ENCODE data around the gene C1orf53. TPM values are rescaled to one million over a fixed set of nuclear protein-coding genes. Genes with fewer than 3 reads are reported as not detected.

Gene C1orf53
- polyA plus RNA-seq, 1 donor from 2014 or later: 2.6 TPM

DNA sequence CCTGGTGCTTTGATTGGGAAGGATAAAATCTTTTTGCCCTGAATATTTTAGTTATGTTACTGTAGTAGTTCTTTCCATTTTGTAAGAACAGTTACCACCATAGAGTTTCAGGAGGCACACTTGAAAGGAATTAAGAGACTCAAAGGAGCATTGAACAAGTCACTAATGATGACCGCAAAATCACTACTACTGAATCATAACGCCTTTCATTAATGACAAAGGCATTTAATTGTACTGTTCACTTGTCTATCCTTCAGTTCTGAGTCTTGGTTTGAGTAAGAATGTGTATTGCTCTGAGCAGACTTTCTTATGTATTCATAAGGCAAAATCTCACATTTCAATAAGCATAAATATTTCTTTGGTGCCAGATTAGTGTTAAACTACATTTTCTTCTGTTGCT is 39.6 kb downstream of the C1orf53 start:
- Histone ChIP-seq H3K27ac (ENCODE audit: low read length) (no peak overlapping the region), H3K4me3 (ENCODE audit: low read length) (no peak overlapping the region)

GRCh38 chr1:197944485-197944884 is 42.1 kb downstream of the C1orf53 start:
- no peak overlapping the region for H3K4me2 ChIP-seq (ENCODE audit: low read length)
- no peaks in the 10 kb centered on the region for H3K79me2 ChIP-seq (replicated peaks; ENCODE audit: insufficient read depth, low read length)
- H3K36me3 ChIP-seq (ENCODE audit: insufficient read depth, low read length): no peaks in the 10 kb centered on the region
- H3K4me3 ChIP-seq (ENCODE audit: low read length): no peak overlapping the region
- no peaks in the 10 kb centered on the region for H3F3A ChIP-seq (ENCODE audit: insufficient read depth, low read length, poor library complexity, severe bottlenecking)
- H3K27ac ChIP-seq (ENCODE audit: low read length): no peak overlapping the region
- no peak overlapping the region for H2AFZ ChIP-seq (ENCODE audit: low read depth, low read length)
- H3K9me3 ChIP-seq (ENCODE audit: low read length): no peaks in the 10 kb centered on the region
- no peaks in the 10 kb centered on the region for H3K27me3 ChIP-seq (ENCODE audit: insufficient read depth, low read depth, low read length)
- no peaks in the 10 kb centered on the region for H4K20me1 ChIP-seq (ENCODE audit: insufficient read depth)
- H3K9me2 ChIP-seq (ENCODE audit: insufficient read depth, low read length): no peaks in the 10 kb centered on the region
- no peak overlapping the region for H3K9ac ChIP-seq (ENCODE audit: low read length)
- TF ChIP-seq TAF1 (IDR thresholded peaks at IDR 0.05; ENCODE audit: low read depth) (no peak), SMC3 (conservative IDR thresholded peaks at IDR 0.05; ENCODE audit: poor library complexity) (no peak), REST (IDR thresholded peaks at IDR 0.05; ENCODE audit: borderline replicate concordance) (no peak), MXI1 (conservative IDR thresholded peaks at IDR 0.05; ENCODE audit: poor library complexity, severe bottlenecking) (no peak), POLR2AphosphoS5 (IDR thresholded peaks at IDR 0.05) (no peak), EZH2 (IDR thresholded peaks at IDR 0.05; ENCODE audit: borderline replicate concordance, insufficient read depth, low read length, poor library complexity, severe bottlenecking) (no peak), RAD21 (conservative IDR thresholded peaks at IDR 0.05) (no peak)
- TF ChIP-seq, protein P1, sequence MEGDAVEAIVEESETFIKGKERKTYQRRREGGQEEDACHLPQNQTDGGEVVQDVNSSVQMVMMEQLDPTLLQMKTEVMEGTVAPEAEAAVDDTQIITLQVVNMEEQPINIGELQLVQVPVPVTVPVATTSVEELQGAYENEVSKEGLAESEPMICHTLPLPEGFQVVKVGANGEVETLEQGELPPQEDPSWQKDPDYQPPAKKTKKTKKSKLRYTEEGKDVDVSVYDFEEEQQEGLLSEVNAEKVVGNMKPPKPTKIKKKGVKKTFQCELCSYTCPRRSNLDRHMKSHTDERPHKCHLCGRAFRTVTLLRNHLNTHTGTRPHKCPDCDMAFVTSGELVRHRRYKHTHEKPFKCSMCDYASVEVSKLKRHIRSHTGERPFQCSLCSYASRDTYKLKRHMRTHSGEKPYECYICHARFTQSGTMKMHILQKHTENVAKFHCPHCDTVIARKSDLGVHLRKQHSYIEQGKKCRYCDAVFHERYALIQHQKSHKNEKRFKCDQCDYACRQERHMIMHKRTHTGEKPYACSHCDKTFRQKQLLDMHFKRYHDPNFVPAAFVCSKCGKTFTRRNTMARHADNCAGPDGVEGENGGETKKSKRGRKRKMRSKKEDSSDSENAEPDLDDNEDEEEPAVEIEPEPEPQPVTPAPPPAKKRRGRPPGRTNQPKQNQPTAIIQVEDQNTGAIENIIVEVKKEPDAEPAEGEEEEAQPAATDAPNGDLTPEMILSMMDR (IDR thresholded peaks at IDR 0.05; ENCODE audit: poor library complexity, severe bottlenecking): no peak

More for the DNA sequence above, 39.6 kb downstream of the C1orf53 start:
- no peaks in the 10 kb centered on the region for H3K9me3 ChIP-seq (ENCODE audit: low read length)
- no peak overlapping the region for H3K4me2 ChIP-seq (ENCODE audit: low read length)
- no peaks in the 10 kb centered on the region for H3K79me2 ChIP-seq (replicated peaks; ENCODE audit: insufficient read depth, low read length)
- H3K9ac ChIP-seq (ENCODE audit: low read length): no peak overlapping the region
- no peaks in the 10 kb centered on the region for H3K36me3 ChIP-seq (ENCODE audit: insufficient read depth, low read length)
- TF ChIP-seq SMC3 (conservative IDR thresholded peaks at IDR 0.05; ENCODE audit: poor library complexity) (no peak), REST (IDR thresholded peaks at IDR 0.05; ENCODE audit: borderline replicate concordance) (no peak), RAD21 (conservative IDR thresholded peaks at IDR 0.05) (no peak), TAF1 (IDR thresholded peaks at IDR 0.05; ENCODE audit: low read depth) (no peak), MXI1 (conservative IDR thresholded peaks at IDR 0.05; ENCODE audit: poor library complexity, severe bottlenecking) (no peak), EP300 (conservative IDR thresholded peaks at IDR 0.05; ENCODE audit: poor library complexity, severe bottlenecking) (no peak), EZH2 (IDR thresholded peaks at IDR 0.05; ENCODE audit: borderline replicate concordance, insufficient read depth, low read length, poor library complexity, severe bottlenecking) (no peak), POLR2AphosphoS5 (IDR thresholded peaks at IDR 0.05) (no peak)
- TF ChIP-seq, protein P1 (IDR thresholded peaks at IDR 0.05; ENCODE audit: poor library complexity, severe bottlenecking): no peak
- no peaks in the 10 kb centered on the region for H4K20me1 ChIP-seq (ENCODE audit: insufficient read depth)
- H2AFZ ChIP-seq (ENCODE audit: low read depth, low read length): no peak overlapping the region
- no peaks in the 10 kb centered on the region for H3F3A ChIP-seq (ENCODE audit: insufficient read depth, low read length, poor library complexity, severe bottlenecking)
- H3K9me2 ChIP-seq (ENCODE audit: insufficient read depth, low read length): no peaks in the 10 kb centered on the region
- H3K27me3 ChIP-seq (ENCODE audit: insufficient read depth, low read depth, low read length): no peaks in the 10 kb centered on the region
